Stimulated activated CD8-positive, alpha-beta memory T cell treated with anti-CD3 and anti-CD28 coated beads, Interleukin-12 subunit alpha, Interleukin-12 subunit beta, amount 100 ng/mL, for 24 hours (primary cell): Measurements from ENCODE around the gene EMILIN3.

Experiments used
- DNase-seq: peaks from one replicate; pipeline ENCODE4 v3.0.0-alpha.2; 2020; ENCODE audit errors: extremely low read depth

EMILIN3 gene

GRCh38 chr20:41363601-41364000 is 3.0 kb downstream of the EMILIN3 start:
- no peak for DNase-seq

- DNase-seq, result no peak
These were observed 3.9 kb downstream of the EMILIN3 start for GRCh38 chr20:41362748-41363140.

GRCh38 chr20:41361757-41362747 is 4.6 kb downstream of the EMILIN3 start:
- DNase-seq, result no peak

- DNase-seq, result no peak
These were observed 5.5 kb downstream of the EMILIN3 start for GRCh38 chr20:41360831-41361756.

GRCh38 chr20:41359541-41360011 is 7.0 kb downstream of the EMILIN3 start:
- DNase-seq, result no peak

- DNase-seq, result no peak
These were observed 7.9 kb downstream of the EMILIN3 start for GRCh38 chr20:41358717-41359116.

GRCh38 chr20:41358230-41358629 is 8.4 kb downstream of the EMILIN3 start:
- DNase-seq, result no peak

GRCh38 chr20:41357424-41358163 is 9.0 kb downstream of the EMILIN3 start:
- no peak for DNase-seq

- DNase-seq, result no peak
These were observed 9.7 kb downstream of the EMILIN3 start for GRCh38 chr20:41356951-41357350.

- DNase-seq, result no peak
These were observed 10.9 kb downstream of the EMILIN3 start for GRCh38 chr20:41355598-41356203.

GRCh38 chr20:41355192-41355591 is 11.4 kb downstream of the EMILIN3 start:
- DNase-seq, result no peak

- DNase-seq, result no peak
These were observed 13.1 kb downstream of the EMILIN3 start for GRCh38 chr20:41353530-41353929.

- no peak for DNase-seq
These were observed 14.0 kb downstream of the EMILIN3 start for GRCh38 chr20:41352666-41353065.

- no peak for DNase-seq
These were observed 14.5 kb downstream of the EMILIN3 start for GRCh38 chr20:41352106-41352505.

GRCh38 chr20:41350408-41350962 is 16.1 kb downstream of the EMILIN3 start:
- no peak for DNase-seq

- DNase-seq, result no peak
These were observed 16.7 kb downstream of the EMILIN3 start for GRCh38 chr20:41349943-41350342.

- no peak for DNase-seq
These were observed 17.4 kb downstream of the EMILIN3 start for GRCh38 chr20:41349266-41349665.

GRCh38 chr20:41348430-41349172 is 18.0 kb downstream of the EMILIN3 start:
- no peak for DNase-seq

- no peak for DNase-seq
These were observed 18.8 kb downstream of the EMILIN3 start for GRCh38 chr20:41347523-41348429.
